ENCODE results near the gene UTF1. TPM values are rescaled to one million over a fixed set of nuclear protein-coding genes. Genes with fewer than 3 reads are reported as not detected.
"Not testable (repeated sequence)": the region's sequence is repeated elsewhere in the genome, so short reads cannot be mapped to it uniquely, and the experiment has no call there.

Gene UTF1
- total RNA-seq, 2 experiments from 2014 or later, result not detected

DNA sequence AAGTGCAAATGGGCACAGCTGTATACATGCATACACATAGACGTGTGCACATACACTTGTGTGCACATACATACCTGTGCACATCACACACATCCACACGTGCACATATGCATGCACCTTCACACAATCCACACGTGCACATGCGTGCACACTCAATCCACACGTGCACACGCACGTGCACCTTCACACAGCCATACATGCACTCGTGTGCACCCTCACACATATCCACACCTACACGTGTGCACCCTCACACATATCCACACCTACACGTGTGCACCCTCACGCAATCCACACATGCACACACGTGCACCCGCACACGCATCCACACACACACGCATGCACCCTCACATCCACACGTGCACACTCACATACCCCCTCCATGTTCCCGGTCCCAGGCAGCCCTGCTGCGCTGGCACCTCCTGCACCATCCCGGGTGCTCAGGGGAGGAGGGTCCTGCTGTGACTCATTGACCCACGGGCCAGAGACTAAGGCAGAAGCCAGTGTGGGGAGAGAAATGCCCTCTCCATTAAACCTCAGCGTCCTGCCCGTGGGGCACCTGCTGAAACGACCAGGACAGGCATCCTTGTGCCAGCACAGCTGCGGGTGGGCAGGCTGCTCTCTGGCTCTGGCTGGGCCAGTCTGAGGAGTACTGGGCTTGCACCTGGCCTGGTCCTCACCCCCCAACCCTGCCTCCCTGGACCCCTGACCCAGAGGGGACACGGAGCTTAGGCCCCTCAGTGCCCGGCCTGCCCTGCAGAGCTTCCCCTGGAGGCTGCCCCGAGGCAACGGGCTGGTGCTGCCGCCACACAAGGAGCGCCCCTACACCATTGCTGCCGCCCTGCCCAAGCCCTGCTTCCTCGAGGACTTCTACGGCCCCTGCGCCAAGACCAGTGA lies 17.8 kb upstream of the UTF1 start:
- Mint-ChIP-seq H3K36me3 (no peaks in the 10 kb centered on the region), H3K9me3 (no peaks in the 10 kb centered on the region), H3K4me1 (no peaks in the 10 kb centered on the region), H3K27me3 (peaks cover 4% of the 10 kb centered on the region), H3K27ac (no peak overlapping the region), H3K4me3 (no peak overlapping the region)
- no peak for DNase-seq

- DNase-seq, result no peak
- H3K4me1 Mint-ChIP-seq, result no peaks in the 10 kb centered on the region
- H3K36me3 Mint-ChIP-seq, result no peaks in the 10 kb centered on the region
- H3K4me3 Mint-ChIP-seq, result no peak overlapping the region
- H3K27ac Mint-ChIP-seq, result no peak overlapping the region
- H3K9me3 Mint-ChIP-seq, result no peaks in the 10 kb centered on the region
- peaks cover 8% of the 10 kb centered on the region for H3K27me3 Mint-ChIP-seq
Measured at GRCh38 chr10:133212853-133213494, 17.0 kb upstream of the UTF1 start.

DNA sequence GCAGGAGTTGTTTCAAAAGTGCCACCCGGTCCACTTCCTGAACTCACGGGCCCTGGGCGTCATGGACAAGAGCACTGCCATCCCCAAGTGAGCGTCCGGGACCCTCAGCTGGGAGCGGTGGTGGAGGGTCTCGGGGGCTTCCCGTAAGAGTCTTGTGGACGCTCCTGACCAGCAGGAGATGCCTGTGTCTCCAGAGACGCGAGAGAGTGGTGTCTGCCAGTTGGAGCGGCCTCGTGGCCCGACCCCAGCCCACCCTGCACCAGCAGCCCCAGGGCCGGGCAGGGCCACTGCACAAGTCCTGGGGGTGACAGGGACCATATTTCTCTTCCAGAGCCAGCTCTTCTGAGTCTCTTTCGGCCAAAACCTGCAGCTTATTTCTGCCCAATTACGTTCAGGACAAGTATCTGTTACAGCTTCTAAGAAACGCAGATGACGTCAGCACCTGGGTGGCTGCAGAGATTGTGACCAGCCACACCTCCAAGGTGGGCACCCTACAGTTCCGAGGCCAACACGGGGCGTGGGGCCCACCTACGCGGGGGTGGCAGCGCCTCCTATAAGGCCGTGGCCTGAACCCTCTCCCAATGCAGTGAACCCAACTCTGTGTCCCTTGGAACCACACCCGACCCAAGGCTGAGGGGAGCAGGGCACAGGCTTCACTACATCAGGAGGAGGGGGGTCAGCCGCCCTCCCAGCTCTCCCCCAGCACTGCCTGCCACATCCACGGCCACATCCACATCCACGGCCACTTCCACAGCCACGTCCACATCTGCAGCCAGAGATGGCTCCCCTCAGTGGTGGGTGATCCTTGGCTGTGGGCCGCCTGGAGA lies 16.2 kb upstream of the UTF1 start:
- Mint-ChIP-seq H3K36me3 (no peaks in the 10 kb centered on the region), H3K4me1 (no peaks in the 10 kb centered on the region), H3K4me3 (no peak overlapping the region), H3K9me3 (no peaks in the 10 kb centered on the region), H3K27ac (no peak overlapping the region), H3K27me3 (peaks cover 8% of the 10 kb centered on the region)
- DNase-seq, result no peak

- Mint-ChIP-seq H3K4me3 (no peak overlapping the region), H3K4me1 (no peaks in the 10 kb centered on the region), H3K27ac (no peak overlapping the region), H3K27me3 (peaks cover 14% of the 10 kb centered on the region), H3K9me3 (no peaks in the 10 kb centered on the region), H3K36me3 (no peaks in the 10 kb centered on the region)
- no peak for DNase-seq
Measured at GRCh38 chr10:133214468-133215410, 15.3 kb upstream of the UTF1 start.

- no peaks in the 10 kb centered on the region for H3K36me3 Mint-ChIP-seq
- H3K4me1 Mint-ChIP-seq, result no peaks in the 10 kb centered on the region
- H3K27ac Mint-ChIP-seq, result no peak overlapping the region
- no peak for DNase-seq
- H3K4me3 Mint-ChIP-seq, result no peak overlapping the region
- H3K9me3 Mint-ChIP-seq, result no peaks in the 10 kb centered on the region
- peaks cover 16% of the 10 kb centered on the region for H3K27me3 Mint-ChIP-seq
Measured at GRCh38 chr10:133215586-133215985, 14.4 kb upstream of the UTF1 start.

DNA sequence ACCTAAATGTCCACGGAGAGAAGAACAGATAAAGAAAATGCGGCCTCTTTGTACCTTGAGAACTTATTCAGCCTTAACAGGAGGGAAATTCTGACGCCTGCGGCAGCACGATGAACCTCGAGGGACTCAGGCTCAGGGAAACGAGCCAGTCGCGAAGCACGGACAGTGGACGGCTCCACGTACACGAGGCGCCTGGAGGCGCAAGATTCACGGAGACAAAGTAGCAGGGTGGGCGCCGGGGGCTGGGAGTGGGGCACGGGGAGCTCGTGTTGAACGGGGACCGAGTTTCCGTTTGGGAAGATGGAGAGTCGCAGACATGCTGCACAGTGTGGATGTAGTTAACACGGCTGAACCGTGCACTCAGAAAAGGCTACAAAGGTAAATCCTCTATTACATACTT lies 13.2 kb upstream of the UTF1 start:
- peaks cover 25% of the 10 kb centered on the region for H3K27me3 Mint-ChIP-seq
- no peak overlapping the region for H3K27ac Mint-ChIP-seq
- H3K4me1 Mint-ChIP-seq, result no peaks in the 10 kb centered on the region

GRCh38 chr10:133217800-133218589 lies 12.0 kb upstream of the UTF1 start:
- H3K27me3 Mint-ChIP-seq, result peaks cover 25% of the 10 kb centered on the region
- H3K9me3 Mint-ChIP-seq, result no peaks in the 10 kb centered on the region
- H3K27ac Mint-ChIP-seq, result no peak overlapping the region
- no peak for DNase-seq
- H3K4me1 Mint-ChIP-seq, result no peaks in the 10 kb centered on the region
- H3K36me3 Mint-ChIP-seq, result no peaks in the 10 kb centered on the region
- no peak overlapping the region for H3K4me3 Mint-ChIP-seq

More for the DNA sequence above, 13.2 kb upstream of the UTF1 start:
- no peaks in the 10 kb centered on the region for H3K36me3 Mint-ChIP-seq
- H3K9me3 Mint-ChIP-seq, result no peaks in the 10 kb centered on the region
- DNase-seq, result no peak
- H3K4me3 Mint-ChIP-seq, result no peak overlapping the region

- no peak overlapping the region for H3K4me3 Mint-ChIP-seq
- DNase-seq, result no peak
- no peaks in the 10 kb centered on the region for H3K9me3 Mint-ChIP-seq
- H3K36me3 Mint-ChIP-seq, result no peaks in the 10 kb centered on the region
- no peak overlapping the region for H3K27ac Mint-ChIP-seq
- H3K4me1 Mint-ChIP-seq, result no peaks in the 10 kb centered on the region
- H3K27me3 Mint-ChIP-seq, result peaks cover 27% of the 10 kb centered on the region
Measured at GRCh38 chr10:133218891-133219290, 11.1 kb upstream of the UTF1 start.

DNA sequence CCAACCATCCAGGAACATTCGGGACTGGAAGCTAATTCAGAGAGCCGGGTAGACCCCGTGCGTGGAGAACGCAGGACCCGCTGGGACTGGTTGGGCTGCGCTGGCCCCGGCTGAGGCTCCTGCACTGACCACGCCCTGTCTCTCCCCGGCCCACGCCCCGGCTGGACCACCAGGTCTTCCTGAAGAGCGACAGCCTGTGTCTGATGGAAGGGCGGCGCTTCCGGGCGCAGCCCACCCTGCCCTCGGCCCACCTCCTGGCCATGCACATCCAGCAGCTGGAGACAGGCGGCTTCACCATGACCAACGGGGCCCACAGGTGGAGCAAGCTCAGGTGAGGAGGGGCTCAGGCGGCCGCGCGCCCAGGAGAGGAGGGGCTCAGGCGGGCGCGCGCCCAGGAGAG lies 10.2 kb upstream of the UTF1 start:
- H3K36me3 Mint-ChIP-seq, result no peaks in the 10 kb centered on the region
- H3K27ac Mint-ChIP-seq, result no peak overlapping the region
- H3K4me1 Mint-ChIP-seq, result no peaks in the 10 kb centered on the region
- H3K4me3 Mint-ChIP-seq, result no peak overlapping the region
- H3K9me3 Mint-ChIP-seq, result no peaks in the 10 kb centered on the region
- H3K27me3 Mint-ChIP-seq, result peaks cover 34% of the 10 kb centered on the region
- DNase-seq, result no peak

- H3K4me1 Mint-ChIP-seq, result peaks cover 6% of the 10 kb centered on the region
- peaks cover 40% of the 10 kb centered on the region for H3K27me3 Mint-ChIP-seq
- H3K27ac Mint-ChIP-seq, result no peak overlapping the region
- H3K36me3 Mint-ChIP-seq, result no peaks in the 10 kb centered on the region
- H3K4me3 Mint-ChIP-seq, result no peak overlapping the region
- no peak for DNase-seq
- no peaks in the 10 kb centered on the region for H3K9me3 Mint-ChIP-seq
Measured at GRCh38 chr10:133221331-133221730, 8.7 kb upstream of the UTF1 start.

DNA sequence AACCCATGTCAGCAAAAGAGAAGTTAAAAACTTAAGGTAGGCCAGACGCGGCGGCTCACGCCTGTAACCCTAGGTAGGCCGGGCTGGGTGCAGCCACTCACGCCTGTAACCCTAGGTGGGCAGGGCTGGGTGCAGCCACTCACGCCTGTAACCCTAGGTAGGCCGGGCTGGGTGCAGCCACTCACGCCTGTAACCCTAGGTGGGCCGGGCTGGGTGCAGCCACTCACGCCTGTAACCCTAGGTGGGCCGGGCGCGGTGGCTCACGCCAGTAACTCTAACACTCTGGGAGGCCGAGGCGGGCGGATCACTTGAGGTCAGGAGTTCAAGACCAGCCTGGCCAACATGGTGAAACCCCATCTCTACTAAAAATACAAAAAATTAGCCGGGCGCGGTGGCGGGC lies 8.3 kb upstream of the UTF1 start:
- not testable (repeated sequence) for H3K27ac Mint-ChIP-seq, DNase-seq, H3K36me3 Mint-ChIP-seq, H3K9me3 Mint-ChIP-seq, H3K4me3 Mint-ChIP-seq
- H3K4me1 Mint-ChIP-seq, result peaks cover 10% of the 10 kb centered on the region
- H3K27me3 Mint-ChIP-seq, result peaks cover 44% of the 10 kb centered on the region

GRCh38 chr10:133224076-133224475 lies 5.9 kb upstream of the UTF1 start:
- Mint-ChIP-seq H3K9me3 (no peaks in the 10 kb centered on the region), H3K36me3 (no peaks in the 10 kb centered on the region), H3K4me3 (no peak overlapping the region), H3K27me3 (peaks cover 62% of the 10 kb centered on the region), H3K4me1 (peaks cover 11% of the 10 kb centered on the region), H3K27ac (no peak overlapping the region)
- DNase-seq, result no peak

DNA sequence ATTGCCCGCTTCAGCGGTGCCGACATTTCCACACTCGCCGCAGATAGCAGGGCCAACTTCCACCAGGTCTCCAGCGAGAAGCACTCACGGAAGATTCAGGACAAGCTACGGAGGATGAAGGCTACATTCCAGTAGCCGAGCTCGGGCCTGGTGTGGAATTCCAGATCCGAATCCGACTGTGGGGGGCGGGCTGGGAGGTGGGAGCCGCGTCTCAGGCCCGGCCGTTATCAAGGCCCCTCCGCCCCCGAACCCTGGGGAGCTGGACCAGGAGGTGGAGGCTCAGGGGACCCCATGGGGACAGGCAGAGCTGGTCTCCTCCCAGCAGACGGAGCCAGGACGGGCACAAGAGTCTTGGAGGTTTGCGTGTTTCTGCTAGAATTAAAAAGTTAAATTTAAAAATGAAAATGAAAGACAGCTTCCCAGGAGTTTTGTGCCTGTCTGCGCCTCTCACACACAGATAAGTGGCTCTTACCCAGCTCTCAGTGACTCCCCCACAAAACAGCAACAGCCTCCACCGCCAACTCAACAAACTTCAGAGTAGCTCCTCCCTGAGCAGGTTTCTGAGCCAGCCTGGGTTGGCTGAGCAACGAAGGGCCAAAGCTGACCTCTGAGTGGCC lies 5.2 kb upstream of the UTF1 start:
- Mint-ChIP-seq H3K27ac (peak overlapping the region; percentile 42), H3K4me3 (no peak overlapping the region), H3K27me3 (peaks cover 61% of the 10 kb centered on the region), H3K36me3 (no peaks in the 10 kb centered on the region), H3K9me3 (no peaks in the 10 kb centered on the region), H3K4me1 (peaks cover 13% of the 10 kb centered on the region)
- no peak for DNase-seq
